Stimulated activated CD4-positive, alpha-beta T cell treated with anti-CD3 and anti-CD28 coated beads, Interleukin-15, amount 100 ng/mL, for 1 hour (primary cell): ENCODE data around the gene VSTM2B.
A peak's percentile ranks its signal among the peaks of the same experiment; 100 is the strongest.

Experiments used
- DNase-seq, 2 donors: peaks; one replicate each; pipeline ENCODE4 v3.0.0-alpha.2; 2020; ENCODE audit warnings: low read depth in 1 of 2, low spot score in 1 of 2

Gene VSTM2B

GRCh38 chr19:29515233-29515619, 10.6 kb upstream of the VSTM2B start:
- DNase-seq, result no peak

DNA sequence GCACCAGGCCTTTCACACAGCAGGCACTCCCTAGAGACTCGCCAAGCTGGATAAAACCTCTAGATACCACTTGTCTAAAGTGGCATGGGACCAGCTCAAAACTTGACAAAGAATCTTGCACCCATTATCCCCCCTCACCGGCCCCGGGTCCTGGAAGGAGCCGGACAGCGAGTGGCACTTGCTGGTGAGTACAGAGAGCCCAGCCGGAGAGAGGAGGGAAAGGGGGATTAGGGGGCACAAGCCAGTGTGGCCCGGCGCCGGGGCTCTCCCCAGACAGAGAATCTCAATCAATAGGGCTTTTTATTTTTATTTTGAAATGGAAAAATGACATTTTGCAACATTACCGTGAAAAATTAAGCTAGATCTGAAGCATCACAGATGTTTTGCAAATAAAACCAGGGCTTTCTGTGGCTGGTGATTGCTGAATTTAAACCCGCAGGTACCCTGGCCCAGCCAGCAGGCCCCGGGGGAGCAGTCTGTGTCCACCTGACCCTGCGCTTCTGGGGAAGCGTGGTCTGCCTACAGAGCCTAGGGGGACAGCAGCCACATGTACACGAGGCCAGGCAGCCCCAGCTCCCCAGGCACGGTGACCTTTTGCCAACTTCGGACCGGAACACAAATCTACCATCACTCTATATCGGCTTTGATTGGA, 10.0 kb upstream of the VSTM2B start:
- no peak for DNase-seq

GRCh38 chr19:29516358-29516725, 9.5 kb upstream of the VSTM2B start:
- no peak for DNase-seq

- no peak for DNase-seq
These were observed 8.9 kb upstream of the VSTM2B start for GRCh38 chr19:29516821-29517395.

DNA sequence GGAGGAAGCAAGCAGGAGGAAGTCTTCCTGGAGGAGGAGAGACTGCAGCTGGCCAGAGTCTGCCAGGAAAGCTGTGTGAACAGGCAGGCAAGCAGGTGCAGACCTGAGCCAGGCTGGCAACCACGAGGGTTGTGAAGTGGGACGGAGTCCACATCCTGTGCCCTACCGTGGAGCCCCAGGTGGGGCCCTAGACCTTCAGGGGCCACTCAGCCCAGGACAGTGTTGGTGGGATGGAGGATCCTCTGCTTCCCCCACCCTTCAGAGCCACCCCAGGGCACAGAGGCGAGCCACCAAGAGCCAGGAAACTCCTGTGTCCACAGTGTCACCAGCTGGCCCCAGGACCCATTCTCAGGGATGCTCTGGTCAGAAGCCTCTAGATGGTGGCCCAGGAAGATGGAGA, 8.4 kb upstream of the VSTM2B start:
- no peak for DNase-seq

DNA sequence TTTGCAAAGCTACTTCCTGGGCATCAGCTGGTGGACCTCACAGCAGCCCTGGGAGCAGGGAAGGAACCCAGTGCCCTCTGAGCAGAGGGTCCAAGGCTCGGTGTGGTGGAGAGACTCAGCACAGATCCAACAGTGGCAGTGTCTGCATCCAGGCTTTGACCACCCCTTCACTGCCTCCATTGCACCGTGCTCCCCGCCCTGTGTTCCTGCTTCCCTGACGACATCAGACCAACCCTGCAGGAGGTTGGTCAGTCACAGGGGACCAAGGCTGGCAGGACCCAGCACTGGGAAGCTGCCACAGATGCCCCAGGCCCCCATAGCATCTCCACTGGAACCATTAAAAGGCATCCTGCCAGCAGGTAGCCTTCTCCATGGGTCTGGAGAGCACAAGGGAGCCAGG, 7.8 kb upstream of the VSTM2B start:
- DNase-seq, result no peak

GRCh38 chr19:29519146-29519545, 6.6 kb upstream of the VSTM2B start:
- no peak for DNase-seq

GRCh38 chr19:29519931-29520330, 5.9 kb upstream of the VSTM2B start:
- DNase-seq, result no peak

DNA sequence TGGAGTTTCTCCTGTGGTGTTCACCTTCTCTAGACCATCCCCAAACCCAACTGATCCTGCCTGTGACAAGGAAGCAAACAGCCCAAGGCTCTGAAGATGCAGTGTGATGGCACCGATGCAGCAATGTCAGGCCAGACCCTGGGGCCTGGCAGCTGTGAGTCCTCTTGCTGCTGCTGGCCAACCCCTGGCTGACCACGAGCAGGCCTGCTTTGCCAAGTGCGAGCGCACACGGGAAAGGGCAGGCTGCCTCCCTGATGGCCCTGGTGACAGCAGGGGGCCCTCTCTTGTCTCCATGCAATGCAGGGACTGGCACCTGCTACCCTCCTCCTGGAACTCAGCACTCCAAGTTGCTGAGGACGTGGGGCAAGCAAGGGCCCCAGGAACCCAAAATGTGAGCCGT, 5.4 kb upstream of the VSTM2B start:
- DNase-seq, result no peak

GRCh38 chr19:29521291-29522075, 4.3 kb upstream of the VSTM2B start:
- DNase-seq, result no peak

DNA sequence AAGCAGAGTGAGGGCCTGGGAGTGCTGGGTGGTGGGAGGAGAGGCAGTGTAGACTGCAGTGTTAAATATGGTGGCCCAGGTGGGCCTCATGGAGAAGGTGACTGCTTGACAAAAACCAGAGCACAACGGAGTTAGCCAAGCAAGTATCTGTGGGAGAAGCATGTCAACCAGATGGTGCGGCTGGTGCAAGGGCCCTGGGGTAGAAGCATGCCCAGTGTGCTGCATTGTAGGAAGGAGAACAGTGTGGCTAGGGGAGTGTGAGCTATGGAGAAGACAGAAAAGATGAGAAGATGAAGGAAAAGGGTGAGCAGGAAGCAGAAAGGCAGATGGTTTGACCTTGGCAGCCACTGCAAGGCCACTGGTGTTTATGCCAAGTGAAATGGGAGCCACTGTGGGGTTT, 2.2 kb upstream of the VSTM2B start:
- no peak for DNase-seq

DNA sequence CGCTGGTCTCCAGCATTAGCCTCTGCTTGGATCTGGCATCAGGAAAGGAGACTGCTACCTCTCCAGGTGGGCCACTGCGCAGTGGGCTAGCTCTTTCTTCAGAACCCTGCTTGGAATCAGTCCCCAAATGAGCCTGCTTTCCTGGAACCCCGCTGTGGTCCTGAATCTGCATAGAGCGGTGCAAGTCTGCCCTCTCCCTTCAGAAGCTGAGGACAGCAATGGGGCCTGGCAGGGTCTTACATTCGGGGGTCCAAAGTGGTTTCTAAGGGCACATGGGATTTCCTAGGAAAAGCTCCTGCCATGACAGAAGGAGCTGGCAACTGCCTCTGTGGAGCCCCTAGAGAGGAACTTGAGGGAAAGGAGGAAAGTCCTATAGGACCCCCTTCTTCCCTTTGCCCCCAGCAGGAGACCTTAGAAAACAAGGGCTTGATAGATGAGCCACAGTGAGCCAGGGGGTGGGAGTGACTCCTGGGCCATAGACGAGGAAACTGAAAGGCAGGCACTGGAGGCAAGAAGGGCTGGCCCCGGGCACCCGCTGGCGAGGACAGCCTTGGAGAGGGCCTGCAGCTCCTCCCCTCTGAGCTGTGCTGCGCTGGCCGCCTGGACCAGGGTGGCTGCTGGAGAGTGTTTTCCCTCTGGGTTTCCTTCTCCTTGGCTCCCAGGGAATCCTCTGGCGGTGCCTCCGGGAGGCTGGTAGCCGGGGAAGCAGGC, 1.4 kb upstream of the VSTM2B start:
- DNase-seq, result no peak

GRCh38 chr19:29524912-29525831, 622 bp upstream of the VSTM2B start:
- DNase-seq, result no peak

GRCh38 chr19:29526730-29527499, 1.1 kb downstream of the VSTM2B start:
- no peak for DNase-seq

- DNase-seq, result no peak
These were observed 1.9 kb downstream of the VSTM2B start for GRCh38 chr19:29527500-29528328.

- peak in 1 of 2 donors; percentile 60 for DNase-seq
These were observed 2.7 kb downstream of the VSTM2B start for GRCh38 chr19:29528350-29528945.

GRCh38 chr19:29528946-29529645, 3.3 kb downstream of the VSTM2B start:
- no peak for DNase-seq
